Spleen (tissue), 7 donors: ENCODE data around the gene PBRM1.

Experiments used
- CTCF ChIP-seq, 11 experiments: fragments of 200-600 bp in 7 of 11; fragments of 450-650 bp in 4 of 11; sonication (generic) in 4 of 11; IDR thresholded peaks in 8 of 11; conservative IDR thresholded peaks in 3 of 11; 1 replicate in 7 of 11; 2 replicates in 4 of 11; pipeline versions ENCODE4 v1.4.0 to v1.8.0; 2016 to 2021; ENCODE audit warnings: antibody characterized with exemption in 11 of 11, inconsistent platforms in 4 of 11, mild to moderate bottlenecking in 1 of 11
- POLR2A ChIP-seq, 3 donors: fragments of 450-650 bp; IDR thresholded peaks; one replicate each; pipeline ENCODE4 v1.5.1; 2017; ENCODE audit warnings: antibody characterized with exemption in 3 of 3, mild to moderate bottlenecking in 1 of 3
- donor health status: DM: no; HTN: no; CAD: no; lungs with moderate emphysema.
- donor health status: DM: no; HTN: no; CAD: no.
- donor health status: DM: no; HTN: no; CAD: no.

GRCh38 chr3:52719618-52720017, 33.9 kb upstream of the PBRM1 start:
- TF ChIP-seq CTCF (IDR thresholded peaks at IDR 0.05 in 8 of 11, conservative IDR thresholded peaks at IDR 0.05 in 3 of 11) (no peak), POLR2A (IDR thresholded peaks at IDR 0.05) (no peak)
